Stimulated activated CD4-positive, alpha-beta T cell treated with anti-CD3 and anti-CD28 coated beads, Interleukin-1b, Interleukin-23, amount 100 ng/mL, for 24 hours (primary cell): ENCODE measurements around the gene STARD5.
"Not testable (repeated sequence)": the region's sequence is repeated elsewhere in the genome, so short reads cannot be mapped to it uniquely, and the experiment has no call there.

ENCODE experiments used
- DNase-seq, 4 experiments: peaks; one replicate each; pipeline ENCODE4 v3.0.0-alpha.2; 2020; ENCODE audit warnings: low read depth in 4 of 4, low spot score in 1 of 4

The STARD5 gene

GRCh38 chr15:81337713-81338157, 13.8 kb upstream of the STARD5 start:
- DNase-seq: no peak

GRCh38 chr15:81337241-81337640, 13.3 kb upstream of the STARD5 start:
- no peak for DNase-seq

GRCh38 chr15:81336568-81336967, 12.6 kb upstream of the STARD5 start:
- DNase-seq: no peak

GRCh38 chr15:81335631-81336030, 11.7 kb upstream of the STARD5 start:
- DNase-seq: no peak

GRCh38 chr15:81334768-81335435, 11.0 kb upstream of the STARD5 start:
- DNase-seq: no peak

- DNase-seq: no peak
These were observed 9.4 kb upstream of the STARD5 start for GRCh38 chr15:81333363-81333762.

GRCh38 chr15:81332326-81332725, 8.4 kb upstream of the STARD5 start:
- DNase-seq: no peak

GRCh38 chr15:81331600-81331999, 7.7 kb upstream of the STARD5 start:
- DNase-seq: no peak

- DNase-seq: not testable (repeated sequence)
These were observed 7.2 kb upstream of the STARD5 start for GRCh38 chr15:81331141-81331540.

- DNase-seq: no peak
These were observed 6.6 kb upstream of the STARD5 start for GRCh38 chr15:81330366-81331090.

GRCh38 chr15:81329446-81329845, 5.5 kb upstream of the STARD5 start:
- DNase-seq: no peak

- DNase-seq: no peak
These were observed 3.6 kb upstream of the STARD5 start for GRCh38 chr15:81327516-81327915.

- DNase-seq: no peak
These were observed 2.7 kb upstream of the STARD5 start for GRCh38 chr15:81326466-81327212.

GRCh38 chr15:81323559-81323943, 390 bp downstream of the STARD5 start:
- no peak for DNase-seq

GRCh38 chr15:81322676-81323253, 1.2 kb downstream of the STARD5 start:
- no peak for DNase-seq

GRCh38 chr15:81321667-81322066, 2.3 kb downstream of the STARD5 start:
- no peak for DNase-seq

- DNase-seq: no peak
These were observed 6.3 kb downstream of the STARD5 start for GRCh38 chr15:81317642-81318017.

- no peak for DNase-seq
These were observed 7.7 kb downstream of the STARD5 start for GRCh38 chr15:81316267-81316666.

- DNase-seq: no peak
These were observed 8.3 kb downstream of the STARD5 start for GRCh38 chr15:81315452-81316175.

GRCh38 chr15:81314378-81314777, 9.6 kb downstream of the STARD5 start:
- DNase-seq: no peak

- DNase-seq: no peak
These were observed 10.3 kb downstream of the STARD5 start for GRCh38 chr15:81313686-81314085.
